HEK293 (cell line): ENCODE data around the gene NEU3.
"Not testable (repeated sequence)": the region's sequence is repeated elsewhere in the genome, so short reads cannot be mapped to it uniquely, and the experiment has no call there.

ENCODE experiments used
- CTCF ChIA-PET: fragments of 350-600 bp; formaldehyde crosslinking; extraction: SDS; loops from one replicate; lab custom pipeline; 2021; ENCODE audit warnings: antibody characterized with exemption; lab: Yijun Ruan, JAX
- POLR2A ChIA-PET: fragments of 300-600 bp; formaldehyde crosslinking; extraction: SDS; loops from one replicate; lab custom pipeline; 2020; ENCODE audit warnings: antibody characterized with exemption, inconsistent platforms; lab: Yijun Ruan, JAX
- H3K27ac ChIP-seq: fragments of 200-500 bp; sonication (Bioruptor generic); 2 replicates; pipeline ENCODE4 v1.5.1; 2014; ENCODE audit warnings: low read depth, low read length, control low read depth, inconsistent platforms; ENCODE audit errors: extremely low read depth
- H3K36me3 ChIP-seq, 2 experiments: fragments of 200-500 bp in 1 of 2; sonication (Bioruptor generic) in 1 of 2; 1 replicate in 1 of 2; 2 replicates in 1 of 2; pipeline ENCODE4 v1.5.1; 2014 to 2017; ENCODE audit warnings: inconsistent platforms in 2 of 2, low read length in 2 of 2; ENCODE audit not compliant: control insufficient read depth in 2 of 2, insufficient read depth in 1 of 2
- H3K4me1 ChIP-seq: fragments of 200-500 bp; sonication (Bioruptor generic); 2 replicates; pipeline ENCODE4 v1.5.1; 2014; ENCODE audit warnings: mild to moderate bottlenecking, low read length, inconsistent platforms; ENCODE audit not compliant: control insufficient read depth, insufficient read depth
- H3K4me3 ChIP-seq: 2 replicates; pipeline ENCODE4 v1.5.1; 2011; ENCODE audit warnings: low read depth, mild to moderate bottlenecking, control low read depth, low read length, moderate library complexity
- H3K9me3 ChIP-seq: fragments of 200-500 bp; sonication (Bioruptor generic); 2 replicates; pipeline ENCODE4 v1.5.1; 2014; ENCODE audit warnings: low read depth, low read length, inconsistent platforms; ENCODE audit not compliant: control insufficient read depth, insufficient read depth
- BCL11B ChIP-seq: fragments of 450-650 bp; formaldehyde crosslinking; IDR thresholded peaks from 2 replicates; pipeline ENCODE4 v1.5.1; 2016; ENCODE audit warnings: low read depth, missing biosample characterization, missing genetic modification characterization
- GLIS2 ChIP-seq: fragments of 450-650 bp; formaldehyde crosslinking; IDR thresholded peaks from 2 replicates; pipeline ENCODE4 v1.5.1; 2016; ENCODE audit warnings: missing biosample characterization, missing genetic modification characterization
- INSM2 ChIP-seq: fragments of 450-650 bp; formaldehyde crosslinking; IDR thresholded peaks from 2 replicates; pipeline ENCODE4 v1.5.1; 2016; ENCODE audit warnings: missing biosample characterization, missing genetic modification characterization
- KLF1 ChIP-seq: fragments of 450-650 bp; formaldehyde crosslinking; IDR thresholded peaks from 2 replicates; pipeline ENCODE4 v1.5.1; 2016; ENCODE audit warnings: missing biosample characterization, missing genetic modification characterization
- KLF7 ChIP-seq: fragments of 450-650 bp; formaldehyde crosslinking; IDR thresholded peaks from 2 replicates; pipeline ENCODE4 v1.5.1; 2016; ENCODE audit warnings: missing biosample characterization, missing genetic modification characterization, borderline replicate concordance
- KLF9 ChIP-seq: fragments of 450-650 bp; formaldehyde crosslinking; IDR thresholded peaks from 2 replicates; pipeline ENCODE4 v1.5.1; 2016; ENCODE audit warnings: missing biosample characterization, missing genetic modification characterization, low read depth
- ZFHX2 ChIP-seq: fragments of 450-650 bp; formaldehyde crosslinking; conservative IDR thresholded peaks from 2 replicates; pipeline ENCODE4 v1.5.1; 2016; ENCODE audit warnings: missing biosample characterization, missing genetic modification characterization
- ZNF112 ChIP-seq: fragments of 450-650 bp; formaldehyde crosslinking; IDR thresholded peaks from 2 replicates; pipeline ENCODE4 v1.5.0; 2017; ENCODE audit warnings: missing biosample characterization, missing genetic modification characterization
- ZNF133 ChIP-seq: fragments of 450-650 bp; formaldehyde crosslinking; IDR thresholded peaks from 2 replicates; pipeline ENCODE4 v1.5.1; 2016; ENCODE audit warnings: missing biosample characterization, missing genetic modification characterization
- ZNF155 ChIP-seq: fragments of 450-650 bp; formaldehyde crosslinking; IDR thresholded peaks from 2 replicates; pipeline ENCODE4 v1.5.1; 2016; ENCODE audit warnings: missing biosample characterization, missing genetic modification characterization
- ZNF266 ChIP-seq: fragments of 450-650 bp; formaldehyde crosslinking; IDR thresholded peaks from 2 replicates; pipeline ENCODE4 v1.5.1; 2016; ENCODE audit warnings: missing biosample characterization, missing genetic modification characterization, low read depth
- ZNF280C ChIP-seq: fragments of 450-650 bp; formaldehyde crosslinking; IDR thresholded peaks from 2 replicates; pipeline ENCODE4 v1.5.1; 2016; ENCODE audit warnings: missing biosample characterization, missing genetic modification characterization
- ZNF449 ChIP-seq: fragments of 450-650 bp; formaldehyde crosslinking; IDR thresholded peaks from 2 replicates; pipeline ENCODE4 v1.5.1; 2017; ENCODE audit warnings: missing biosample characterization, mild to moderate bottlenecking, missing genetic modification characterization, moderate library complexity
- ZNF513 ChIP-seq: fragments of 450-650 bp; IDR thresholded peaks from 2 replicates; pipeline ENCODE4 v1.5.1; 2018; ENCODE audit warnings: missing biosample characterization, missing genetic modification characterization
- ZNF530 ChIP-seq: fragments of 450-650 bp; formaldehyde crosslinking; IDR thresholded peaks from 2 replicates; pipeline ENCODE4 v1.5.1; 2016; ENCODE audit warnings: low read depth, missing biosample characterization, missing genetic modification characterization
- ZNF561 ChIP-seq: fragments of 450-650 bp; IDR thresholded peaks from 2 replicates; pipeline ENCODE4 v1.5.1; 2018; ENCODE audit warnings: missing biosample characterization, missing genetic modification characterization, borderline replicate concordance
- ZNF664 ChIP-seq: fragments of 450-650 bp; formaldehyde crosslinking; IDR thresholded peaks from 2 replicates; pipeline ENCODE4 v1.5.1; 2016; ENCODE audit warnings: missing biosample characterization, missing genetic modification characterization
- ZNF704 ChIP-seq: fragments of 450-650 bp; formaldehyde crosslinking; IDR thresholded peaks from 2 replicates; pipeline ENCODE4 v1.5.1; 2016; ENCODE audit warnings: missing biosample characterization, missing genetic modification characterization
- ZNF707 ChIP-seq: fragments of 450-650 bp; formaldehyde crosslinking; IDR thresholded peaks from 2 replicates; pipeline ENCODE4 v1.5.1; 2016; ENCODE audit warnings: missing biosample characterization, missing genetic modification characterization

The NEU3 gene

GRCh38 chr11:75047191-75047590 lies 58.5 kb downstream of the NEU3 start:
- Histone ChIP-seq H3K36me3 (no peaks in the 10 kb centered on the region), H3K27ac (no peak overlapping the region), H3K4me3 (no peak overlapping the region), H3K4me1 (no peaks in the 10 kb centered on the region), H3K9me3 (no peaks in the 10 kb centered on the region)
- POLR2A ChIA-PET, result no interaction called here
- CTCF ChIA-PET, result interaction anchor here (0.7 to 2.2 kb wide), 3 partner anchors 65 to 118 kb away, joined by 5 to 7 read pairs (median 7); no protein-coding TSS in a partner anchor
- TF ChIP-seq KLF9 (tag by site-specific recombination), result no peak
- TF ChIP-seq ZNF280C (tag by site-specific recombination), result no peak
- no peak for TF ChIP-seq GLIS2
- no peak for TF ChIP-seq ZNF664
- TF ChIP-seq ZNF155 (tag by site-specific recombination), result no peak
- TF ChIP-seq ZNF133 (tag by site-specific recombination), result no peak
- no peak for TF ChIP-seq ZNF707
- TF ChIP-seq ZNF561 (tag by site-specific recombination), result no peak
- TF ChIP-seq BCL11B (tag by site-specific recombination), result no peak
- no peak for TF ChIP-seq ZNF112
- TF ChIP-seq ZNF266 (tag by site-specific recombination), result no peak
- no peak for TF ChIP-seq ZNF530
- TF ChIP-seq ZNF704 (tag by site-specific recombination), result no peak
- TF ChIP-seq KLF1 (tag by site-specific recombination), result no peak
- TF ChIP-seq, all 188 proteins: peak for 0

GRCh38 chr11:75049501-75050266 lies 61.0 kb downstream of the NEU3 start:
- not testable (repeated sequence) for H3K4me3 ChIP-seq

GRCh38 chr11:75050516-75050915 lies 61.8 kb downstream of the NEU3 start:
- no peak overlapping the region for H3K4me3 ChIP-seq
- no peaks in the 10 kb centered on the region for H3K36me3 ChIP-seq
- no peak overlapping the region for H3K27ac ChIP-seq
- H3K9me3 ChIP-seq, result no peaks in the 10 kb centered on the region
- H3K4me1 ChIP-seq, result no peaks in the 10 kb centered on the region
- CTCF ChIA-PET, result interaction anchor here (1.8 kb wide), 1 partner anchor 198 kb away, joined by 4 read pairs; no protein-coding TSS in a partner anchor
- POLR2A ChIA-PET, result no interaction called here
- TF ChIP-seq KLF9 (tag by site-specific recombination), result no peak
- TF ChIP-seq ZFHX2 (tag by site-specific recombination), result no peak
- no peak for TF ChIP-seq KLF7
- no peak for TF ChIP-seq ZNF513 (tag by site-specific recombination)
- TF ChIP-seq GLIS2, result no peak
- TF ChIP-seq ZNF449 (tag by site-specific recombination), result no peak
- TF ChIP-seq INSM2 (tag by site-specific recombination), result no peak

More at GRCh38 chr11:75049501-75050266, 61.0 kb downstream of the NEU3 start:
- H3K36me3 ChIP-seq, POLR2A ChIA-PET, H3K4me1 ChIP-seq, H3K9me3 ChIP-seq, H3K27ac ChIP-seq: not testable (repeated sequence)
- CTCF ChIA-PET, result interaction anchor here (0.7 to 1.8 kb wide), 2 partner anchors 13 to 199 kb away, joined by 3 to 4 read pairs; no protein-coding TSS in a partner anchor
